CD1c-positive myeloid dendritic cell (primary cell): Measurements from ENCODE around the gene MTR.

ENCODE experiments used
- DNase-seq: peaks from one replicate; pipeline ENCODE4 v3.0.0-alpha.2; 2016; ENCODE audit errors: extremely low spot score

Gene MTR

DNA sequence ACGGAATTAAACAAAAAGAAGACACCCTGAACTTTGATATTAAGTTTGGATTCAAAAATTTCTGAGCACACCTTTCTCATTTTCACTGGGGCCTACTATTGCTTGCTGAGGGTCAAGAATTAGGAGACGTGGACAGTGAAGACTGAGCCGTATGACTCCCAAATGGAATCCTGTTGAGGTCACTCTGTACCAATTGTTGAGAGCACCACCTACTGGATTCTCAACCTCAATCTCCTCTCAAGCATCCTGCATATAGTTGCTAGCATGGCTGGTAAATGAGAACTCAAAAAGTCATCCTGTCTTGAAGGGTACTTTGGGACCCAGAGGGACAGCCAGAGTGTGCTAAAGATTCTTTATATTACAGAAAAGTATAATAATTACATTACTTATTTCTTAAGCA lies 20.2 kb upstream of the MTR start:
- no peak for DNase-seq

DNA sequence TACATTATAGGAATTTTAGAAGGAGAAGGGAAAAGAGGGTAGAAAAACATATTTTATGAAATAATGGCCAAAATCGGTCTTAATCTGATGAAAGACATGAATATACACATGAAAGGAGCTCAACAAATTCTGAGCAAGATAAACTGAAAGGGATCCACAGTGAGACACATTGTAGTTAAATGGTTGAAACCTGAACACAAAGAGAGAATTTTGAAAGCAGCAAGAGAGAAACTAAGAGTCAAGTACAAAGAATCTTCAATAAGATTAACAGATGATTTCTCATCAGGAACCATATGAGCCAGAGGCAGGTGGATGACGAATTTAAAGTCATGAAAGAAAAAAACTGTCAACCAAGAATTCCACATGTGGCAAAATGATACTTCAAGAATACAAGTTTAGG lies 15.8 kb upstream of the MTR start:
- no peak for DNase-seq

DNA sequence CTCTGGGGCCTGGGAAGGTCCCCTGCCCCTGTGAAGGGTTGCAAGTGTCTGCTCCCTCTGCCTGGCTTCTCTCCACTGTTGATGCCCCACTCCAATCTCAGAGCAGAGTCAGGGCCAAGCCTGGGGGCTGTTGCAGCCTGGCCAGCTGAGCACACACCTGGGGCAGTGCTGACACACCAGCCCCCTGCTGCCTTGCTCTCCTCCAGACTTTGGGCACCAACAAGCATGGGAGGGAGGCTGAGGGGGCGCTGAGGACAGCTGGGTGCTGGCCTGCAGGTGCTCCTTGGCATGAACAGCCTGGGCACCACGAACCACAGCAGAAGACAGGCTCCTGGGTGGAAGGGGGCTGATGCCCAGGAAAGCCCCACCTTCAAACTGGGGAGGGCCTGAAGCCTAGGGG lies 9.6 kb upstream of the MTR start:
- no peak for DNase-seq

DNA sequence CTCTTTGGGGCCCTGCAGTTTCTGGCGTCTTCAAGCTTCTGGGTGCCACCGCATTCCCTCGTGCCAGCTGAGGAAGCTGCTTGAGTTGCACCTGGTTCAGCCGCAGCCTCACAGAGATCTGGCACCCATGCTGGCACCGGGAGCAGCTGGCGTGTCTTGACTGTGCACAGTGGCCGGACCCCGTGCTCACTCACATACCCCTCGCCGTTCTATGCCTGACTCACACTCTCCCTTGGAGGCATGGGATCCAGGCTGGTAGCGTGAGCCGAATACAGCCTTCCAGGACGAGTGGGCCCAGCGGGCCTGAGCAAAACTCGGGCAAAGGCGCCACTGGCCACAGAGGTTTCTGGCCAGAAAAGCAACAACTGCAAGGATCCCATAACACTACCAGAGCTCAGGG lies 8.6 kb upstream of the MTR start:
- DNase-seq, result no peak

- no peak for DNase-seq
Measured at GRCh38 chr1:236794585-236795034, 482 bp upstream of the MTR start.

GRCh38 chr1:236795757-236796667 lies 920 bp downstream of the MTR start:
- peak; percentile 71 for DNase-seq

DNA sequence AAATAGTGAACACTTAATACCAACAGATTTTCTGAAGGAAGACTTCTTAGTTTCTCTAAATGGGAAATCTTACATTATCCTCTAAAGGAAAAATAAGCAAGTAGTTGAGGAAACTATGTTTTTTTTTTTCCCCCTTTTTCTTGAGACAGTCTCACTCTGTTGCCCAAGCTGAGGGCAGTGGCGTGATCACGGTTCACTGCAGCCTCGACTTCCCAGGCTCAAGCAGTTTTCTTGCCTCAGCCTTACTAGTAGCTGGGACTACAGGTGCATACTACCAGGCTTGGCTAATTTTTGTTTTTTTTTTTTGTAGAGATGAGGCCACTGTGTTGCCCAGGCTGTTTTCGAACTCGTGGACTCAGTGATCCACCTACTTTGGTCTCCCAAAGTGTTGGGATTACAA lies 3.9 kb downstream of the MTR start:
- no peak for DNase-seq

DNA sequence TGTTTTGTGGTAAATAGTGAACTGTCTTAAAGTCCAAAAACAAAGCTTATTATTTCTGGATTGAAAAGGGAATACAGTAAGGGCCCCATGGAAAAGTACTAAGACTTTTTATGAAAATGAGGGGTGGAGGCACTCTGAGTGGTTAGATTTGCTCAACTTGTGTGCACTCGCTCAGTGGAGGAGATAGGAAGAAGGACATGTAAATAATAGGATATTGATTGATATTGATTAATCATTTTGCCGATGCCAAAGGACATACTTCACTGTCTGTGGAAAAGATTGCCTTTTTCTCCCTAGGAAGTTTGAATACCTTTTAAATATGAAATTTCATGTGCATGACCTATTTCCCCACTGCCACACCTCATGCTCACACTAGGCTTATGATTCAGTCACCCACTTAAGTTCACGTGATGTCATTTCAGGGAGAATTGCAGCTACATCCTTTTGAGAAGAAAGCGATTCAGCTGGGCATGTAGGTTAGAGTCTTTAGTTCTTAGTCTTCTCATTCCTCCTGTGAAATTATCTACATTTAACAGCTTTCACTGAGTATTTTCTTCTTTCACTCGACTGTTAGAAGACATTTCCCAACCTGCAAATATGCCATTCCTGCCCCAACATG lies 5.0 kb downstream of the MTR start:
- DNase-seq, result no peak

GRCh38 chr1:236800623-236801022 lies 5.5 kb downstream of the MTR start:
- DNase-seq, result no peak

GRCh38 chr1:236802264-236802663 lies 7.2 kb downstream of the MTR start:
- no peak for DNase-seq

- DNase-seq, result no peak
Measured at GRCh38 chr1:236806634-236807033, 11.5 kb downstream of the MTR start.

- DNase-seq, result no peak
Measured at GRCh38 chr1:236808005-236808404, 12.9 kb downstream of the MTR start.

GRCh38 chr1:236808564-236809130 lies 13.6 kb downstream of the MTR start:
- DNase-seq, result no peak

DNA sequence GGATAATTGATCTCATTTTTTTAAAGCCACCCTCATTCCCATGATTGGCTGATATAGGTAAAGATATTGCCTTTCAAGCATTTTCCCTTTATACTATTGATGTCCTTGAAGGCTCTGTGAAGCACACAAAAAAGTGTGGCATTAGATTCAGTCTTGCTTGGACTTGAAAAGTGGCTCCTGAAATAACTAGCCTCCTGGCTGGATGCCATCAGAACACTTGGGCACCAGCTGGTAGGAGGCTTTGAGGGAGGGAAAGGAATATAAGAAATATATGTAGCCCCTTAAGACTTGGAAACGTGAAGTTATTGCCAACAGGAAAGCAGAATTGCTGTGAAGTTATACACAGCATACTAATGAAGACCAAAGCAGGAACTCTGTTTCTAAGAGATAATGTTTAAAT lies 14.1 kb downstream of the MTR start:
- DNase-seq, result no peak

- DNase-seq, result no peak
Measured at GRCh38 chr1:236810018-236810417, 14.9 kb downstream of the MTR start.

GRCh38 chr1:236812334-236813030 lies 17.4 kb downstream of the MTR start:
- no peak for DNase-seq

GRCh38 chr1:236815941-236816340 lies 20.8 kb downstream of the MTR start:
- no peak for DNase-seq

DNA sequence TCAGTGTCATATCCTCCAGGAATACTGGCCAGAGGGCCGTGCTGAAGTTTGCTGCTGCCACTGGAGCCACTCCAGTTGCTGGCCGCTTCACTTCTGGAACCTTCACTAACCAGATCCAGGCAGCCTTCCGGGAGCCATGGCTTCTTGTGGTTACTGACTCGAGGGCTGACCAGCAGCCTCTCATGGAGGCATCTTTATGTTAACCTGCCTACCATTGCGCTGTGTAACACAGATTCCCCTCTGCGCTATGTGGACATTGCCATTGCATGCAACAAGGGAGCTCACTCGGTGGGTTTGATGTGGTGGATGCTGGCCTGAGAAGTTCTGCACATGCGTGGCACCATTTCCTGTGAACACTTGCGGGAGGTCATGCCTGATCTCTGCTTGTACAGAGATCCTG lies 24.8 kb downstream of the MTR start:
- no peak for DNase-seq

DNA sequence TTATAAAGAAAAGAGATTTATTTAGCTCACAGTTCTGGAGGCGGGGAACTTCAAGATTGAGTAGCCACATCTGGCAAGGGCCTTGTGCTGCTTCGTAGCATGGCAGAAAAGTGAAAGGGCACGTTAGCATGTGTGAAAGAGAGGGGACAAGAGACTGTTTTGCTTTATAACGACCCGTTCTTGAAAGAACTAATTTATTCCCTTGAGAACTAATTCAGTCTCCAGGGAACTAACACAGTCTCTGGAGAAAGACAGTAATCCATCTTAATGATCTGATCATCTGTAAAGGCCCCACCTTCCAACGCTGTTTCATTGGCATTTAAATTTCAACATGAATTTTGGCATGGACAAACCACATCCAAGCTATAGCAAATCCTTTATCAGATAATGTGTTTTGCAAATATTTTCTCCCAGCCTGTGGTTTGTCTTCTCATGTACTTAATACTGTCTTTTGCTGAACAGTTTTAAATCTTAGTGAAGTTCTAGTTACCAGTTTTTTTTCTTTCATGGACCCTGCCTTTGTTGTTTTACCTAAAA lies 26.1 kb downstream of the MTR start:
- DNase-seq, result no peak

GRCh38 chr1:236823559-236823958 lies 28.5 kb downstream of the MTR start:
- no peak for DNase-seq

DNA sequence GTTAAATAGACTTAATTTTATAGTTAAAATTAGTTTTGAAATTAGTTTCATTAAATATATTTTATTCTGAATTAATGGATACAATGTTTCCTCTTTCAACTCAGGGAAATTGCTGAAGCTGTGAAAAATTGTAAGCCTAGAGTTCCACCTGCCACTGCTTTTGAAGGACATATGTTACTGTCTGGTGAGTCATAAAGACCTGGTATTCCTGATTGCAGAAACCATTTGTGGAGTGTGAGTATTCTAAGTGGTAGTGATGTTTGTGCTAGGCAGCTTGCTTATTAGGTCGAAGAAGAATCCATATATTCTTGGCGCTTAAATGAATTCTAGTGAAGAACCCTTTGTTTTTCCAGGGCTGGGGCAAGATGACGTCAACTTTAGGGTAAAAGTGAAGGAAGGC lies 34.0 kb downstream of the MTR start:
- no peak for DNase-seq

GRCh38 chr1:236830116-236830515 lies 35.0 kb downstream of the MTR start:
- no peak for DNase-seq
